Measurements from ENCODE around the gene MAB21L4. TPM values are rescaled to one million over a fixed set of nuclear protein-coding genes. Genes with fewer than 3 reads are reported as not detected.

The MAB21L4 gene
- total RNA-seq, 1 experiment from 2014 or later = not detected

GRCh38 chr2:240836781-240837467 lies 59.0 kb downstream of the MAB21L4 start:
- DNase-seq (ENCODE audit: low spot score) = peak; percentile 21

Other genes starting within 250 kb of the MAB21L4 start
- gene AQP12B, start 213.3 kb downstream of the MAB21L4 start, total RNA-seq (2014; rRNA removed; shearing (Covaris generic)) = not detected in 2 replicates
- gene AQP12A, start 204.3 kb downstream of the MAB21L4 start, total RNA-seq (2014; rRNA removed; shearing (Covaris generic)) = not detected in 2 replicates
- gene KIF1A, start 75.9 kb downstream of the MAB21L4 start, total RNA-seq (2014; rRNA removed; shearing (Covaris generic)) = 4.1 and 6.4 TPM in 2 replicates
- 0.07 TPM in 1 of 2 replicates, not detected in the other for gene AGXT, start 27.3 kb downstream of the MAB21L4 start, total RNA-seq (2014; rRNA removed; shearing (Covaris generic))
- gene CROCC2, start 10.2 kb upstream of the MAB21L4 start, total RNA-seq (2014; rRNA removed; shearing (Covaris generic)) = 0.02 TPM in 1 of 2 replicates, not detected in the other
- 2.5 and 5.2 TPM in 2 replicates for gene SNED1, start 102.5 kb upstream of the MAB21L4 start, total RNA-seq (2014; rRNA removed; shearing (Covaris generic))
- 39.0 and 46.2 TPM in 2 replicates for gene MTERF4, start 206.1 kb upstream of the MAB21L4 start, total RNA-seq (2014; rRNA removed; shearing (Covaris generic))